ENCODE measurements around the gene C16orf74.

The C16orf74 gene

GRCh38 chr16:85774811-85775210, 23.9 kb upstream of the C16orf74 start:
- DNase-seq (ENCODE audit: low spot score) = no peak

- no peak for DNase-seq (ENCODE audit: low spot score)
Measured at GRCh38 chr16:85774136-85774535, 23.2 kb upstream of the C16orf74 start.

GRCh38 chr16:85773044-85773443, 22.1 kb upstream of the C16orf74 start:
- no peak for DNase-seq (ENCODE audit: low spot score)

GRCh38 chr16:85770741-85771140, 19.8 kb upstream of the C16orf74 start:
- no peak for DNase-seq (ENCODE audit: low spot score)

DNA sequence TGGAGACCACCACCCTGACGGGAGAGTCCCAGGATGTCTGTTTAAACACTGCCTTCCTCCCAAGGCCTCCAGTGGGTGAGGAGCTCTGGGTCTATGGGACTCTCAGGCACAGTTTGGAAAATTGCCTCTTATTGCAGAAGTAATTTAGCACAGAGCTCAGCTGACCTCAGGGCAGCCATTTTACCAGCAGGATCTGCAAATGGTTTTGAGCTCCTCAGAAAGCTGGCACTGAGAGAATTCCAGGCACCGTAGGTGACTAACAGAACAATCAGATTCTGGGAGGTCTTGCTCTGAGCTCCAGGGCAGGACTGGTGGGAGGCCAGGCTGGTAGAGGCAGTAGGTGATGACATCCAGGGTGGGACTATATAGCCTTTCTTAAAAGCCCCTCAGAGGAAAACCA, 17.3 kb upstream of the C16orf74 start:
- DNase-seq (ENCODE audit: low spot score) = no peak

DNA sequence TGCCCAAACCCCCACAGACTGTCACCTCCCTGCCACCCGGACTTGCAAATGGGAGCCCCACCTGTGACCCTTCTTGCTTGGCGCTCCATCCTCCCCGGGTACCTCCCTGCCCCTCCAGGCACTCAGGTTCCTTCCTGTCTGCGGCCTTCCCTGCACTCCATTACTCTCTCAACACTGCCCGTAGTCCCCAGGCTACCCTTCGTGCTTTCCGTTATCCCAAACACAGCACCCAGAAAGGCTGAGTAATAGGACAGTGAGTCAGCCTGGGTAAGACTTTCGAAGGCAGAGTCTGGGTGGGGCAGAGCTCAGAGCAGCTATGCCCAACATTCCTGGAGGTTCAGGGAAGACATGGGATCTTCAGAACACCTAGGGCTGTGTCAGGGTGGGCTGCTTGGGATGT, 16.6 kb upstream of the C16orf74 start:
- no peak for DNase-seq (ENCODE audit: low spot score)

GRCh38 chr16:85765767-85766166, 14.9 kb upstream of the C16orf74 start:
- no peak for DNase-seq (ENCODE audit: low spot score)

DNA sequence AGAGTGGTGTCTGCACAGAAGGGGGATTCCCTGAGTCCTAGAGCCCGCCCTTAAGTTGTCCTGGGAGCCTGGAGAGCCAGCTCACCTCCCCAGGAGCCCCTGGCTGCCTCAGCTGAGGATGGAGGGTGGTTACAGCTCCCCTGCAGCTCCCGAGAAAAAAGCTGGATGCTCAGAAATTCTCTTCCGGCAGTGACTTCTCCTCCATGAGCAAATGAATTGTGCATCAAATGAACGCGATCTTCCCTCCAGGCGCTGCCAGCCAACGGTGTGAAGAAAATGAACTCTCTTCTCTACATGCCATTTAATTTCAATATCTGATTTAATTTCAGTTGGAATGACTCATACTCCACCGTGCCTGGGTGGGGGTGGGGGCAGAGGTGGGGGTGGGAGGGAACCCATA, 14.3 kb upstream of the C16orf74 start:
- no peak for DNase-seq (ENCODE audit: low spot score)

DNA sequence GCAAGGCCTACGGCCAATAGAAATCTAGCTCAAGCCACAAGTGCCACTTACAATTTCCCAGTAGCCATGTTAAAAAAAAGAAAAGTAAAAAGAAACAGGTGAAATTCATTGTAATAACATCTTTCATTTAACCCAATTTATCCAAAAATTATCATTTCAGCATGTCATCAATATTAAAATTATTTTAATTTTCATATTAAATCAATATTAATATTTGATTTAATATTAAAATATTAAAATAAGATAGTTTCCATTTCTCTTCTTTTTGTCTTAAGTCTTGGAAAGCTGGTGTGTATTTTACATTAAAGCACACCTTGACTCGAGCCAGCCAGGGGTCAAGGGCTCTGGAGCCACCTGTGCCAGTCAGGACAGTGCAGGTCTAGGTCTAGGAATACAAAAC, 12.7 kb upstream of the C16orf74 start:
- DNase-seq (ENCODE audit: low spot score) = no peak

DNA sequence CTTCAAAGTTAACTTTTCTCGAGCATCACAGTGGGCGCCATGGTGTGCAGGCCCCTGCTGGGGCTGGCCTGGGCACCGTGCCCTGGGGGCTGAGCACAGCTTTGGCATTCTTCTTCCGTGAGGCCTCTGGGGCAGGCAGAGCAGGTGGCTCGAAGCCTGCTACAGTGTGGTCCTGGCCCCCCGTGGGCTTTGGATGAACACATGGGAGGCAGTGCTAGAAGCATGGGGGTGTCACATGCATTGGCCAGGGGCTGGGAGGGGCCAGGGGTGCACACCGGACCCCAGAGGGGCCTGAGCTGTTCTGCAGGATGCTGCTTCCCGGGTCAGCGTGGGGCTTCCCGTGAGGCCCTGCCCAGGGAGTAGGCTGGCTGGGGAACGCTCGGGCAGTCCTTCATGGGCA, 12.1 kb upstream of the C16orf74 start:
- DNase-seq (ENCODE audit: low spot score) = no peak

GRCh38 chr16:85761861-85762260, 11.0 kb upstream of the C16orf74 start:
- no peak for DNase-seq (ENCODE audit: low spot score)

- DNase-seq (ENCODE audit: low spot score) = no peak
Measured at GRCh38 chr16:85759631-85760419, 8.9 kb upstream of the C16orf74 start.

DNA sequence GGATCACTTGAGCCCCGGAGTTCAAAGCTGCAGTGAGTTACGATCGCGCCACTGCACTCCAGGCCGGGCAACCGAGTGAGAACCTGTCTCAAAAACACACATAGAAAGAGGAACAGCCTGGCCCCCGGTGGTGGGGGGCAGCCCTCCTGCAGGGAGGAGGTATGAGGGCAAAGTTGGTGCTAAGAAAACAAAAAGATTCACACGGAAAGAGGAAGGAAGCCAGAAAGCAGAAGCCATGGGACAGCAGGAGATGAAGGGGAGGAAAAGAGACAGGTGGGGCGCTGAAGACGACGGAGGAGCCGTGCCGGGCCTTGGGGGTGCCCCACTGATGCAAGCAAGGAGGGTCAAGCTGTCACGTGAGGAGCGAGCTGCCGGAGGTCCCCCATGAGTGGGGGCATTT, 8.2 kb upstream of the C16orf74 start:
- DNase-seq (ENCODE audit: low spot score) = no peak

DNA sequence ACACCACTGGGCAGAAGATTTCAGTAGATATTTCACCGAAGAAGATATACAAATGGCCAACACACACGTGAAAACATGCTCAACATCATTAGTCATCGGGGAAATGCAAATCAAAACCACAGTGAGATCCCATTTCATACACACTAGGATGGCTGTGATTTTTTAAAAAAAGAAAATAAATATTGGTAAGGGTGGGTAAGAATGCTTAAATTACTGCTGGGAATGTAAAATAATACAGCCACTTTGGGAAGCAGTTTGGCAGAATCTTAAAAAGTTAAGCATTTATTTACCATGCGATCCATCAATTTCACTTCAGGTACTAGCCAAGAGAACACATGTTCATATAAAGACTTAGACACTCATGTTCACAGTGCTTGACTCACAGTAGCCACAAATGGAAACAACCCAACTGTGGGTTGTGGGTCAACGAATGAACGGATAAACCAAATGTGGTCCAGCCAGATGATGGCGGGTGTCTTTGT, 6.5 kb upstream of the C16orf74 start:
- DNase-seq (ENCODE audit: low spot score) = no peak

GRCh38 chr16:85755929-85756768, 5.3 kb upstream of the C16orf74 start:
- DNase-seq (ENCODE audit: low spot score) = no peak

- DNase-seq (ENCODE audit: low spot score) = no peak
Measured at GRCh38 chr16:85754413-85754812, 3.5 kb upstream of the C16orf74 start.

DNA sequence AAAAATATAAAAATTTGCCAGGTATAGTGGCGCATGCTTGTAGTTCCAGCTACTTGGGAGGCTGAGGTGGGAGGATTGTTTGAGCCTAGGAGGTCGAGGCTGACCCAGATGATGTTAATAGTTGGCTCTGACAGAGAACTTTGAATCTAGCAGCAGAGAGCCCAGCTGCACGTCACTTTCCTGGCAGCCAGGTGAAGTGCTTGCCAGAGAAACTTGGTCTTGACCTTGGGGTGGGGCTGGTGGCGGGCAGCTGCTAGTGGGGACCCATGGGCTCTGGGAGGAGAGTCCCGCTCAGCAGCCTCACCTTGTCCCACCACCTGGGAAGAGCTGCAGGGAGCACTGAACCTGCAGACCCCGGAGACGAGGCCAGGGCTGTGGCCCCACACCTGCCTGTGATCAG, 3.1 kb upstream of the C16orf74 start:
- no peak for DNase-seq (ENCODE audit: low spot score)

- no peak for DNase-seq (ENCODE audit: low spot score)
Measured at GRCh38 chr16:85753559-85753958, 2.7 kb upstream of the C16orf74 start.

DNA sequence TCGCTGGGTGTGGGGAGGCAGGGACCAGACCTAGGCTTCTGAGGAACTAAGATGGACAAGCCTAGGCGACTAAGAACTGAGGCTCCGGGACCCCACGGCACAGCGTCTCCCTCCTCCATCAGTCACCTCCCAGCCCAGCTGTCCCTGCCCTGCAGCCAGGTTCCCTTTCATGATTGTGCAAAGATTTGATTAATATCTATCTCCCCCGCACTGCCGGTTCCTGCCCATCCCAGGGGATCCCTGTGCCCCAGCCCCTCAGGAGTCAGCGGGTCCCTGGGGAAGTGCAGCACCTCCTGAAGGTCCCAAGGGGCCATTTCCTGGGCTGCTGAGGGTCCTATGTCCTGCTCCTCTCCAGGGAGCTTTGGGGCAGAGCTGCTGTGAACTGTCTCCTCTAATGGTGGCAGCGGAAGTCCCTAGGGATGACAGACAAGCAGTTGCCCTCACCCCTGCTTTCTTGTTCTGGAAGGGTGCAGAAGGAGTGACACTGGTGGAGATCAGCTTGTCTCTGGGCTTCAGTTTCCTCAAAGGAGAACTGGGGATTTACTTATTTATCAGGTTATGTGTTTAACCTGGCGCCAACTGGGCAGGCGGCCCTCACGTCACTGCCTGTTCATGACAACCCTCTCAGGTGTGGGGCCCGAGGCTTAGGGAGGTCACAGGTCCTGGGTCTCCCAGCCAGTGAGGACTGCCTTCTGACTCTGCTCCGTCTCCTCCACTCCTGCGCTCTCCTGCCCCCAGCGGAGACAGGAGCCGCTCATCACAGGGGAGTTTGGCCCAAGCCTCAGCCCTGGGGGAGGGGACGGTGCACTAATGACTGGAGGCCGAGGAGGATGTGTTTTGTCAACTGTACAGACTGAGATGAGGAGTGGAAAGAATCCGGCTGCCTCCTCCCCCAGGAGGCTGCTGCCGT, 1.9 kb upstream of the C16orf74 start:
- no peak for DNase-seq (ENCODE audit: low spot score)

DNA sequence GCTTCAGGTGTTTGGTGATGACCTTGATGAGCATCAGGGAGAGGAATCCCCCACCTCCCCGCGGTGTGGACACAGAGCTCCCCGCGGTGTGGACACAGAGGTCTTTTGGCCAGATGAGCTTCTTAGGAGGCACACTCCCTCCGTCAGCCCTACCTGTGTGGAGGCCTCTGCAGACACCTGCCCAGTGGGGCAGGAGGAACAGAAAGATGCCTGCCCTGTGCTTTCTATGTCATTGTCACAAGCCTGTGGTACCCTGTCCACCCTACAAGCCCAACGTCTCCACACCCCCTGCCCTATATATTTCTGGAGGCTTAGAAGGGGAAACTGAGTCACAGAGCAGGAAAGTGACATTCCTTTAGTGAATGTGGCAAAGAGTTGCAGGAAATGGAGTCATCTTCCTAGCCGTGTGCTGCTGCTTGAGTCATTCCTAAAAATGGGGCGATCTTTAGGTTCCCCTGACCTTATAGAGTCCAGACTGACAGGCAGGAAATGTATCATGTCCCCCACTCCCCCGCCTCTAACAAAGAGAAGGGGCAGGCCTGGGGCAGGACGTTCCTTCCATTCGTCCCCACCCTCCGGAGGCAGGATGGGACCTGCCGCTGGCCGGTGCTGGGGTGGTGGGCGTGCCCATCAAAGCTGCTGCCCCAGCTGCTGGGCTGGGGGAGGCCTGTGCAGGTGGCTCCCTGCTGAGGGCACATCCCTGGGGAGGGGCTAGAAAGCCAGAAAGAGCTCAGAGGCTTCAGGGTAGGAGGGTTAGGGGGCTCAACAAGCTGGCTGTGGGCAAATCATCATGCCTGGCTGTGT, 1.0 kb upstream of the C16orf74 start:
- DNase-seq (ENCODE audit: low spot score) = no peak

GRCh38 chr16:85750146-85750826, 610 bp downstream of the C16orf74 start:
- no peak for DNase-seq (ENCODE audit: low spot score)
